ENCODE data around the gene PTGES3L. TPM values are rescaled to one million over a fixed set of nuclear protein-coding genes. Genes with fewer than 3 reads are reported as not detected.

Gene PTGES3L
- total and polyA plus RNA-seq, 2 of the 13 experiments (the other 11 are each of a cell fraction or from before 2014, with no cell fraction given), result 1.2 to 2.9 TPM

- TF ChIP-seq ZNF143 (CRISPR knock-in tag; IDR thresholded peaks at IDR 0.05), result no peak
- no peak for TF ChIP-seq NCOR1 (IDR thresholded peaks at IDR 0.05; ENCODE audit: borderline replicate concordance, low read length)
- TF ChIP-seq NFATC3 (CRISPR knock-in tag; IDR thresholded peaks at IDR 0.05), result no peak
- no peak for TF ChIP-seq ZNF629 (CRISPR knock-in tag; conservative IDR thresholded peaks at IDR 0.05)
- TF ChIP-seq ZNF878 (CRISPR knock-in tag; IDR thresholded peaks at IDR 0.05), result no peak
- TF ChIP-seq HMG20A (CRISPR knock-in tag; IDR thresholded peaks at IDR 0.05; ENCODE audit: borderline replicate concordance), result peak; percentile 22; the same call in 1 of the 2 replicates
- TF ChIP-seq SATB2 (CRISPR knock-in tag; IDR thresholded peaks at IDR 0.05), result no peak
- peak; percentile 34; the same call in 1 of the 2 replicates for TF ChIP-seq ERF (CRISPR knock-in tag; IDR thresholded peaks at IDR 0.05)
- TF ChIP-seq ZNF772 (CRISPR knock-in tag; IDR thresholded peaks at IDR 0.05), result peak; percentile 25; the same call in 1 of the 2 replicates
- TF ChIP-seq USF2 (IDR thresholded peaks at IDR 0.05; ENCODE audit: low read depth, low read length), result no peak
- no peak for TF ChIP-seq USF2 (CRISPR knock-in tag; IDR thresholded peaks at IDR 0.05; ENCODE audit: borderline replicate concordance)
- no peak for TF ChIP-seq PRPF4 (IDR thresholded peaks at IDR 0.05; ENCODE audit: low read depth, low read length, poor library complexity, severe bottlenecking)
- TF ChIP-seq HOXA3 (CRISPR knock-in tag; IDR thresholded peaks at IDR 0.05), result peak; percentile 21; the same call in 1 of the 2 replicates
- no peak for TF ChIP-seq ZNF788 (CRISPR knock-in tag; IDR thresholded peaks at IDR 0.05; ENCODE audit: borderline replicate concordance)
- no peak for TF ChIP-seq CREB3 (CRISPR knock-in tag; IDR thresholded peaks at IDR 0.05)
- TF ChIP-seq SMYD3 (CRISPR knock-in tag; IDR thresholded peaks at IDR 0.05), result no peak
- no peak for TF ChIP-seq RELA (CRISPR knock-in tag; IDR thresholded peaks at IDR 0.05)
- no peak for TF ChIP-seq ZNF333 (CRISPR knock-in tag; IDR thresholded peaks at IDR 0.05; ENCODE audit: borderline replicate concordance)
- TF ChIP-seq BCLAF1 (IDR thresholded peaks at IDR 0.05), result no peak
- peak; percentile 39; the same call in 1 of the 2 replicates for TF ChIP-seq ETV5 (CRISPR knock-in tag; IDR thresholded peaks at IDR 0.05; ENCODE audit: borderline replicate concordance)
- no peak for TF ChIP-seq ZBTB43 (CRISPR knock-in tag; conservative IDR thresholded peaks at IDR 0.05)
- no peak for TF ChIP-seq TEAD3 (CRISPR knock-in tag; optimal IDR thresholded peaks at IDR 0.05; ENCODE audit: borderline replicate concordance)
- no peak for TF ChIP-seq FOXA1 (IDR thresholded peaks at IDR 0.05)
- TF ChIP-seq FOXA1 (CRISPR knock-in tag; IDR thresholded peaks at IDR 0.05), result no peak
- no peak for TF ChIP-seq RFXAP (CRISPR knock-in tag; IDR thresholded peaks at IDR 0.05; ENCODE audit: borderline replicate concordance)
- TF ChIP-seq ZNF382 (CRISPR knock-in tag; IDR thresholded peaks at IDR 0.05; ENCODE audit: borderline replicate concordance), result no peak
- TF ChIP-seq ZFP36L2 (CRISPR knock-in tag; IDR thresholded peaks at IDR 0.05), result no peak
Measured at GRCh38 chr17:42975265-42975664, 4.6 kb downstream of the PTGES3L start (continued).

Data from HepG2 (cell line).